Liver (tissue), 9 donors: Measurements from ENCODE around the gene CREM. TPM values are rescaled to one million over a fixed set of nuclear protein-coding genes. Genes with fewer than 3 reads are reported as not detected.
A peak's percentile ranks its signal among the peaks of the same experiment; 100 is the strongest.

Source experiments
- DNase-seq: peaks from one replicate; pipeline ENCODE4 v3.0.0-alpha.2; 2017; ENCODE audit warnings: low spot score
- H3K27ac ChIP-seq, 2 donors: one replicate each; pipeline ENCODE4 v1.7.0; 2013; ENCODE audit warnings: inconsistent platforms in 2 of 2, low read length in 2 of 2, control low read depth in 1 of 2, low read depth in 1 of 2, mild to moderate bottlenecking in 1 of 2
- H3K27me3 ChIP-seq, 4 donors: one replicate each; pipeline versions ENCODE4 v1.6.1 to v1.7.0; 2013; ENCODE audit warnings: low read length in 3 of 4, inconsistent platforms in 1 of 4, mild to moderate bottlenecking in 1 of 4, moderate library complexity in 1 of 4; ENCODE audit not compliant: control insufficient read depth in 4 of 4, insufficient read depth in 4 of 4
- H3K36me3 ChIP-seq, 4 donors: one replicate each; pipeline versions ENCODE4 v1.6.1 to v1.7.0; 2013; ENCODE audit warnings: low read length in 3 of 4, mild to moderate bottlenecking in 3 of 4, low read depth in 1 of 4, moderate library complexity in 1 of 4; ENCODE audit not compliant: control insufficient read depth in 4 of 4, insufficient read depth in 3 of 4
- H3K4me1 ChIP-seq, 4 donors: one replicate each; pipeline versions ENCODE4 v1.6.1 to v1.7.0; 2013; ENCODE audit warnings: low read length in 3 of 4, mild to moderate bottlenecking in 3 of 4, moderate library complexity in 1 of 4; ENCODE audit not compliant: control insufficient read depth in 4 of 4, insufficient read depth in 4 of 4
- H3K4me3 ChIP-seq, 3 donors: one replicate each; pipeline versions ENCODE4 v1.6.1 to v1.7.0; 2013; ENCODE audit warnings: low read length in 3 of 3, control low read depth in 1 of 3, low read depth in 1 of 3, mild to moderate bottlenecking in 1 of 3
- H3K9ac ChIP-seq, 2 donors: one replicate each; pipeline ENCODE4 v1.7.0; 2013; ENCODE audit warnings: low read length in 2 of 2, mild to moderate bottlenecking in 2 of 2, moderate library complexity in 2 of 2, control low read depth in 1 of 2, low read depth in 1 of 2
- H3K9me3 ChIP-seq, 4 donors: one replicate each; pipeline versions ENCODE4 v1.6.1 to v1.7.0; 2013; ENCODE audit warnings: low read length in 3 of 4; ENCODE audit not compliant: control insufficient read depth in 4 of 4
- EGR1 ChIP-seq, 2 donors: IDR thresholded peaks; 2 replicates each; pipeline ENCODE4 v1.6.1; 2016 to 2018; ENCODE audit warnings: antibody characterized with exemption in 2 of 2, low read depth in 2 of 2
- FOXA1 ChIP-seq: IDR thresholded peaks from 2 replicates; pipeline ENCODE4 v1.6.1; 2016; ENCODE audit warnings: antibody characterized with exemption
- FOXA2 ChIP-seq: IDR thresholded peaks from 2 replicates; pipeline ENCODE4 v1.6.1; 2016; ENCODE audit warnings: antibody characterized with exemption
- GABPA ChIP-seq, 2 donors: IDR thresholded peaks in 1 of 2; conservative IDR thresholded peaks in 1 of 2; 2 replicates each; pipeline ENCODE4 v1.6.1; 2016; ENCODE audit warnings: antibody characterized with exemption in 2 of 2, mild to moderate bottlenecking in 1 of 2, moderate library complexity in 1 of 2
- HNF4A ChIP-seq, 2 donors: conservative IDR thresholded peaks; 2 replicates each; pipeline ENCODE4 v1.6.1; 2016; ENCODE audit warnings: antibody characterized with exemption in 2 of 2, mild to moderate bottlenecking in 2 of 2
- HNF4G ChIP-seq: IDR thresholded peaks from 2 replicates; pipeline ENCODE4 v1.6.1; 2016; ENCODE audit warnings: antibody characterized with exemption
- JUND ChIP-seq, 2 donors: IDR thresholded peaks; 2 replicates each; pipeline ENCODE4 v1.6.1; 2016; ENCODE audit warnings: antibody characterized with exemption in 2 of 2
- NR2F2 ChIP-seq: IDR thresholded peaks from 2 replicates; pipeline ENCODE4 v1.6.1; 2016; ENCODE audit warnings: antibody characterized with exemption
- RAD21 ChIP-seq, 2 donors: IDR thresholded peaks; 2 replicates each; pipeline ENCODE4 v1.6.1; 2016; ENCODE audit warnings: antibody characterized with exemption in 2 of 2, mild to moderate bottlenecking in 2 of 2
- RXRA ChIP-seq, 2 donors: IDR thresholded peaks; 2 replicates each; pipeline ENCODE4 v1.6.1; 2017 to 2018; ENCODE audit warnings: antibody characterized with exemption in 2 of 2, mild to moderate bottlenecking in 1 of 2
- SP1 ChIP-seq: IDR thresholded peaks from 2 replicates; pipeline ENCODE4 v1.6.1; 2018; ENCODE audit warnings: antibody characterized with exemption, mild to moderate bottlenecking
- TAF1 ChIP-seq: conservative IDR thresholded peaks from 2 replicates; pipeline ENCODE4 v1.6.1; 2016; ENCODE audit warnings: antibody characterized with exemption, mild to moderate bottlenecking
- YY1 ChIP-seq: IDR thresholded peaks from 2 replicates; pipeline ENCODE4 v1.6.1; 2016; ENCODE audit warnings: antibody characterized with exemption, mild to moderate bottlenecking
- WGBS: extraction: QIAGEN DNeasy Blood & Tissue Kit; methylation state at CpG from one replicate; pipeline ENCODE4 v1.1.7; 2013; 5-methylcytosine and 5-hydroxymethylcytosine counted together
- polyA plus RNA-seq, 2 donors: library from polyadenylated mRNA; stranded (reverse) in 1 of 2; unstranded in 1 of 2; fragments of 200-250 nt in 1 of 2; fragments of >200 nt in 1 of 2; fragmentation: Nextera tagmentation in 1 of 2; extraction: Ambion mirVana in 1 of 2; gene quantifications; one replicate each; pipeline versions ENCODE4 v1.2.1 to v1.2.3, GENCODE V29; 2013 to 2015
- total RNA-seq, 2 donors: library from RNA; depleted of rRNA; stranded (reverse); fragments of >200 nt; gene quantifications; one replicate each; pipeline ENCODE4 v1.2.3, GENCODE V29; 2014
- TF ChIP-seq, protein P1 (sequence below): IDR thresholded peaks from 2 replicates; pipeline ENCODE4 v1.6.1; 2016; ENCODE audit warnings: antibody characterized with exemption, mild to moderate bottlenecking
- TF ChIP-seq, protein P2 (sequence below): fragments of 150-350 bp; IDR thresholded peaks from 2 replicates; pipeline ENCODE4 v1.5.1; 2017; ENCODE audit warnings: improper control_type of control experiment, low read depth, low read length; ENCODE audit not compliant: missing input control
- TF ChIP-seq, protein P3 (sequence below): IDR thresholded peaks from 2 replicates; pipeline ENCODE4 v1.6.1; 2016; ENCODE audit warnings: antibody characterized with exemption
- TF ChIP-seq, protein P4 (sequence below): IDR thresholded peaks from 2 replicates; pipeline ENCODE4 v1.6.1; 2016; ENCODE audit warnings: antibody characterized with exemption
- TF ChIP-seq, protein P5 (sequence below): IDR thresholded peaks from 2 replicates; pipeline ENCODE4 v1.6.1; 2016; ENCODE audit warnings: antibody characterized with exemption
- donor health status: healthy.
- donor health status: healthy.
- donor health status: healthy.
- donor health status: healthy.
- donor health status: healthy.

Gene CREM
- total and polyA plus RNA-seq, 4 donors = 14.8 to 25.5 (median 22.2) TPM

DNA sequence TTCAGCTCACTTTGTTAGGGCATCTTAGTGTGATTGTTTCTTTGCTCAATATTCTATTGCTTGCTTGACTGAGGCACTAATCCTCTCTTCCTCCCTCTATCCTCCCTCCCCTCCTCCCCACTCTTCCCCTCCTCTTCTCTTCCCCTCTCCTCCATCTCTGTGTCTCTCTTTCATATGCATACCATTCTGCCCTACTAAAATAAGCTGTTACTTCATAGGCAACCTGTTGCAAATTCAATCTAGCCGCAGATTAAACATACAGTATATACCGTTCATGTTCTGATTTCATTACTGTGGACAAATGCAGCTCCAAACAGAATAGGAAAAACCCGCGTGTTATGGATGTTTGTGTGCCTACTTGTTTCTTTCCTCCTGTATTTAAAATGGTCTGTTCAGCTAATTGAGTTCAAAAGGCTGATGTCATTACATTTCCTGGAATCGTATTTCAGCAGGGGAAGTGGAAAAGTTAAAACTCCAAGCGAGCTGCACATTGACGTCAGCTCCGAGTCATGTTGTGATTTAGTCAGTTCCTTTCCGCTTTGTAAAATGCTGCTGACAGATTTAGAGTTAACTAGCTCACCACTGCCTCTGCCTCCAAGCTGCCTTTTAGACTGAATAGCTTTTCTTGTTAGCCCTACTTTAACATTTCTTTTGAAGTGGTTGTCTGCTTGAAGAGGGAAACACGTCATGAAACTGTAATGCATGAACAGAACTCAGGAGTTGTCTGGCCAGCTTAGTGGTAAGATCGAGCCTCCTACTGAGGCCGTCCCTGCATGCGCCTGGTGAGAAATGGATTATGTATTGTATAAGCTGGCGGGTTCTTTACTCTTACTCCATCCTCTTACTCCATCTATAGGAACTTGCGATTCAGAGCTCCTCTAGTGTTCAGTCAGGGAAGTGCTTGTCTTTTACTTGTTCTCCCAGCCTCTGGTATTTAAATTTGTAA lies 69.0 kb downstream of the CREM start:
- Histone ChIP-seq H3K9me3 (no peaks in the 10 kb centered on the region), H3K27me3 (no peaks in the 10 kb centered on the region), H3K9ac (peak overlapping the region; percentile 86 to 92), H3K4me3 (peak overlapping the region; percentile 40 to 87 (median 79)), H3K4me1 (peaks cover 0 to 7% (median 2%) of the 10 kb centered on the region in 4 donors), H3K36me3 (no peaks in the 10 kb centered on the region), H3K27ac (peak overlapping the region; percentile 97 to 98)
- TF ChIP-seq HNF4A (conservative IDR thresholded peaks at IDR 0.05) (no peak), EGR1 (IDR thresholded peaks at IDR 0.05; ENCODE audit: low read depth in 2 of 2) (no peak), FOXA2 (peak; percentile 6), HNF4G (no peak), GABPA (IDR thresholded peaks at IDR 0.05 in 1 of 2, conservative IDR thresholded peaks at IDR 0.05 in 1 of 2) (peak; percentile 83 to 90), SP1 (peak; percentile 78), FOXA1 (no peak), RAD21 (IDR thresholded peaks at IDR 0.05) (peak; percentile 74 to 77), JUND (IDR thresholded peaks at IDR 0.05) (peak; percentile 89 to 95), YY1 (peak; percentile 80), TAF1 (peak; percentile 27), RXRA (IDR thresholded peaks at IDR 0.05) (peak; percentile 36 to 53), NR2F2 (no peak)
- TF ChIP-seq, protein P1, sequence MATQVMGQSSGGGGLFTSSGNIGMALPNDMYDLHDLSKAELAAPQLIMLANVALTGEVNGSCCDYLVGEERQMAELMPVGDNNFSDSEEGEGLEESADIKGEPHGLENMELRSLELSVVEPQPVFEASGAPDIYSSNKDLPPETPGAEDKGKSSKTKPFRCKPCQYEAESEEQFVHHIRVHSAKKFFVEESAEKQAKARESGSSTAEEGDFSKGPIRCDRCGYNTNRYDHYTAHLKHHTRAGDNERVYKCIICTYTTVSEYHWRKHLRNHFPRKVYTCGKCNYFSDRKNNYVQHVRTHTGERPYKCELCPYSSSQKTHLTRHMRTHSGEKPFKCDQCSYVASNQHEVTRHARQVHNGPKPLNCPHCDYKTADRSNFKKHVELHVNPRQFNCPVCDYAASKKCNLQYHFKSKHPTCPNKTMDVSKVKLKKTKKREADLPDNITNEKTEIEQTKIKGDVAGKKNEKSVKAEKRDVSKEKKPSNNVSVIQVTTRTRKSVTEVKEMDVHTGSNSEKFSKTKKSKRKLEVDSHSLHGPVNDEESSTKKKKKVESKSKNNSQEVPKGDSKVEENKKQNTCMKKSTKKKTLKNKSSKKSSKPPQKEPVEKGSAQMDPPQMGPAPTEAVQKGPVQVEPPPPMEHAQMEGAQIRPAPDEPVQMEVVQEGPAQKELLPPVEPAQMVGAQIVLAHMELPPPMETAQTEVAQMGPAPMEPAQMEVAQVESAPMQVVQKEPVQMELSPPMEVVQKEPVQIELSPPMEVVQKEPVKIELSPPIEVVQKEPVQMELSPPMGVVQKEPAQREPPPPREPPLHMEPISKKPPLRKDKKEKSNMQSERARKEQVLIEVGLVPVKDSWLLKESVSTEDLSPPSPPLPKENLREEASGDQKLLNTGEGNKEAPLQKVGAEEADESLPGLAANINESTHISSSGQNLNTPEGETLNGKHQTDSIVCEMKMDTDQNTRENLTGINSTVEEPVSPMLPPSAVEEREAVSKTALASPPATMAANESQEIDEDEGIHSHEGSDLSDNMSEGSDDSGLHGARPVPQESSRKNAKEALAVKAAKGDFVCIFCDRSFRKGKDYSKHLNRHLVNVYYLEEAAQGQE = peak; percentile 58
- TF ChIP-seq, protein P2, sequence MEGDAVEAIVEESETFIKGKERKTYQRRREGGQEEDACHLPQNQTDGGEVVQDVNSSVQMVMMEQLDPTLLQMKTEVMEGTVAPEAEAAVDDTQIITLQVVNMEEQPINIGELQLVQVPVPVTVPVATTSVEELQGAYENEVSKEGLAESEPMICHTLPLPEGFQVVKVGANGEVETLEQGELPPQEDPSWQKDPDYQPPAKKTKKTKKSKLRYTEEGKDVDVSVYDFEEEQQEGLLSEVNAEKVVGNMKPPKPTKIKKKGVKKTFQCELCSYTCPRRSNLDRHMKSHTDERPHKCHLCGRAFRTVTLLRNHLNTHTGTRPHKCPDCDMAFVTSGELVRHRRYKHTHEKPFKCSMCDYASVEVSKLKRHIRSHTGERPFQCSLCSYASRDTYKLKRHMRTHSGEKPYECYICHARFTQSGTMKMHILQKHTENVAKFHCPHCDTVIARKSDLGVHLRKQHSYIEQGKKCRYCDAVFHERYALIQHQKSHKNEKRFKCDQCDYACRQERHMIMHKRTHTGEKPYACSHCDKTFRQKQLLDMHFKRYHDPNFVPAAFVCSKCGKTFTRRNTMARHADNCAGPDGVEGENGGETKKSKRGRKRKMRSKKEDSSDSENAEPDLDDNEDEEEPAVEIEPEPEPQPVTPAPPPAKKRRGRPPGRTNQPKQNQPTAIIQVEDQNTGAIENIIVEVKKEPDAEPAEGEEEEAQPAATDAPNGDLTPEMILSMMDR = peak; percentile 90
- TF ChIP-seq, protein P3, sequence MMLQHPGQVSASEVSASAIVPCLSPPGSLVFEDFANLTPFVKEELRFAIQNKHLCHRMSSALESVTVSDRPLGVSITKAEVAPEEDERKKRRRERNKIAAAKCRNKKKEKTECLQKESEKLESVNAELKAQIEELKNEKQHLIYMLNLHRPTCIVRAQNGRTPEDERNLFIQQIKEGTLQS = peak; percentile 73
- TF ChIP-seq, protein P4, sequence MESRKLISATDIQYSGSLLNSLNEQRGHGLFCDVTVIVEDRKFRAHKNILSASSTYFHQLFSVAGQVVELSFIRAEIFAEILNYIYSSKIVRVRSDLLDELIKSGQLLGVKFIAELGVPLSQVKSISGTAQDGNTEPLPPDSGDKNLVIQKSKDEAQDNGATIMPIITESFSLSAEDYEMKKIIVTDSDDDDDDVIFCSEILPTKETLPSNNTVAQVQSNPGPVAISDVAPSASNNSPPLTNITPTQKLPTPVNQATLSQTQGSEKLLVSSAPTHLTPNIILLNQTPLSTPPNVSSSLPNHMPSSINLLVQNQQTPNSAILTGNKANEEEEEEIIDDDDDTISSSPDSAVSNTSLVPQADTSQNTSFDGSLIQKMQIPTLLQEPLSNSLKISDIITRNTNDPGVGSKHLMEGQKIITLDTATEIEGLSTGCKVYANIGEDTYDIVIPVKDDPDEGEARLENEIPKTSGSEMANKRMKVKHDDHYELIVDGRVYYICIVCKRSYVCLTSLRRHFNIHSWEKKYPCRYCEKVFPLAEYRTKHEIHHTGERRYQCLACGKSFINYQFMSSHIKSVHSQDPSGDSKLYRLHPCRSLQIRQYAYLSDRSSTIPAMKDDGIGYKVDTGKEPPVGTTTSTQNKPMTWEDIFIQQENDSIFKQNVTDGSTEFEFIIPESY = no peak
- TF ChIP-seq, protein P5, sequence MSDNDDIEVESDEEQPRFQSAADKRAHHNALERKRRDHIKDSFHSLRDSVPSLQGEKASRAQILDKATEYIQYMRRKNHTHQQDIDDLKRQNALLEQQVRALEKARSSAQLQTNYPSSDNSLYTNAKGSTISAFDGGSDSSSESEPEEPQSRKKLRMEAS = peak; percentile 57
- WGBS = 6% methylated on average over 15 of the region's 15 CpGs
- DNase-seq = peak; percentile 40
